Stimulated activated CD4-positive, alpha-beta T cell treated with anti-CD3 and anti-CD28 coated beads, Interleukin-12 subunit alpha, Interleukin-12 subunit beta, amount 100 ng/mL, for 4 hours (primary cell): Measurements from ENCODE around the gene LCLAT1.
"Not testable (repeated sequence)": the region's sequence is repeated elsewhere in the genome, so short reads cannot be mapped to it uniquely, and the experiment has no call there.

Experiments used
- DNase-seq: peaks from one replicate; pipeline ENCODE4 v3.0.0-alpha.2; 2020

Gene LCLAT1

DNA sequence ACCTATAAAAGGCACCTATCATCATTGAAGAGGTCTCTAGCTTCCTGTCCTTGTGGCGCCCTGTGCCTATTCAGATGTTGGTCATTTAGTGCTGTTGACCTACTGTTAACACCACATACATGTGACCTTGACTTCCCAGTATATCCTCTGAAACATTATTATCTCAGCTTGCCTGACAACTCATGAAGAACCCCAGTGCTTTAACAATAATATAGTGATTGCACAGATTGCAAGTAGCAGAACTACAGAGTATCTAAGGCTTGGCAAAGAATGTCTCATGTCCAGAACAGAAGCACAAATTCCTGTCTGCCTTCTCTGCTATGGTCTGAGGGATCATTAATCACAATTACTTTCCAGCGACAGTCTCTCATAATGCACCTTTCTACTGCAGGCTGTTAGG, 165.3 kb downstream of the LCLAT1 start:
- no peak for DNase-seq

DNA sequence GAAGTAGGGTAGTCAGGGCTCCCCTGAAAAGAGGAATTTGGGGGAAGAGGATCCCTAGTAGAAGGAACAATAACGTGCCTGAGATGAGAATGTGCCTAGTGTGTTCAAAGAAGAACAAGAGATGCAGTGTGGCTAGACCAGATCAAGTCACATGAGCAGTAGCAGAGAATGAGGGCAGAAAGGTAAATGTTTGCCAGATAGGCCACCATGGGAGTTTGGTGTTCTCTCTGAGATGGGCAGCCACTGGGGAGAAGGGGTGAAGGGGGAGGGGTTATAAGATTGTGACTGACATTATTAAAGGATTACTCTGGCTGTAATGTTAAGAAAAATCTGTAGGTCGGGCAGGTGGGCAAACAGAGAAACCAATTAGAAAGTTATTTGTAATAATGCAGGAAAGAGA, 166.0 kb downstream of the LCLAT1 start:
- no peak for DNase-seq

DNA sequence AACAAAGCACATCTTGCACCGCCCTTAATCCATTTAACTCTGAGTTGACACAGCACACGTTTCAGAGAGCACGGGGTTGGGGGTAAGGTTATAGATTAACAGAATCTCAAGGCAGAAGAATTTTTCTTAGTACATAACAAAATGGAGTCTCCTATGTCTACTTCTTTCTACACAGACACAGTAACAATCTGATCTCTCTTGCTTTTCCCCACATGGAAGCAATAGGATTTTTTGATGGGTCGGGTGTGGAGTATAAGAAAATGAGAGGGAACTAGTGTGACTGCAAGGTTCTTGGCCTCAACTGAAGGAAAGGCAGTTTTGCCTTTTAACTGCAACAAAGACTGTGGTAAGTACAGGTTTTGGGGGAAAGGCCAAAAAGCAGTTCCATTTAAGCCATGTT, 167.2 kb downstream of the LCLAT1 start:
- DNase-seq, result not testable (repeated sequence)

DNA sequence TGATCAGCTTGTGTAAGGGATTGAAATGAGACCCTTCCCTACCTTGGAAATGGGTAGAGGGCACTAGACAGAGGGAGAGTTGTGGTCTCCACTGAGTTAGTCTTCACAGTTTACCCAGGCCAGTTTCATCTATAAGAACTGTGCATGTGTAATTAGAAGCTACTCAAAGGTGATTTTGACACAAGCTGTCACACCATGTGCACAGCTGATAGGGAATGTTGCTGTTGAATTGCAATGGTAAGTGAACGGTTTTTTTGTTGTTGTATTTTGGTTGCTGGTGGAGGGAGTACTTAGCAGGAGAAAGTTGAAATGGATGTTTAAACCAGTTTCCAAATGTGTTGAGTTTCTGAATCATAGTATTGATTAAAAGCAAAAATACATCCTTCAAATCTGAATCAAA, 168.9 kb downstream of the LCLAT1 start:
- no peak for DNase-seq

DNA sequence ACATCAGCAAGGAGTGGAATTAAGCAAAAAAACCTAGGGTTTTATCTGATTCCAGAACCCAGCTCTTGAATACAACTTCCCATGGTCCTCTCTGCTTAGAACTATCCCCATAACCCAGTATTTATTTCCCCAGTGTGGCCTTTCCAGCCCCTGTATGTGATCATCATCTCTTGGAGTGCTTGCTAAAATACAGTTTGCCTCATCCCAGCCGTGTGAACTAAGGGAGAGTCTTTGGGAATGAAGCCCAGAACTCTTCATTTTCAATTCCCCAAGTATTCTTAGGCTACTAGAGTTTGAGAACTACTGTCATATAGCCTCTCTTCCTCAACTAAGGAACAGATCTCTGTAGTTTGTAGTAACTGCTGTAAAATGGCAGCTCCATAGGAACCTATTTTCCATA, 173.1 kb downstream of the LCLAT1 start:
- DNase-seq, result no peak

DNA sequence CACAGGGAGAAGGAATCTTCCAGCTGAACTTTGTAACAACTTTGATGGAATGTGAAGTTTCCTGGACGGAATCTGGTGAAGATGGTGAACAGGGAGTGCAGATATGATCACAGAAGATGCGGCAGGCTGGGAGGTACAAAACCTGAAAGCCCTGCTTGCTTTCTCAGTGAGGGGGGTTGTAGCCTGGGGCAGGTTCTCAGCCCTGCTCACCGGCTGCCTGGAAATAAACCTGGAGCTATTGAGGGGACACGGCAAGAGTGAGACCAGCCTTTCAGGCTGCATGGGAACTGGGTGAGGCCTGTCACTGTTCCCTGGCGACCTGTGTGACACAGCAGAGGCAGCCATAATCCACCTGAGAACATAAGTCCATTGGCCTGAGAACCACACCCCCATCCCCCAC, 174.8 kb downstream of the LCLAT1 start:
- DNase-seq, result no peak

DNA sequence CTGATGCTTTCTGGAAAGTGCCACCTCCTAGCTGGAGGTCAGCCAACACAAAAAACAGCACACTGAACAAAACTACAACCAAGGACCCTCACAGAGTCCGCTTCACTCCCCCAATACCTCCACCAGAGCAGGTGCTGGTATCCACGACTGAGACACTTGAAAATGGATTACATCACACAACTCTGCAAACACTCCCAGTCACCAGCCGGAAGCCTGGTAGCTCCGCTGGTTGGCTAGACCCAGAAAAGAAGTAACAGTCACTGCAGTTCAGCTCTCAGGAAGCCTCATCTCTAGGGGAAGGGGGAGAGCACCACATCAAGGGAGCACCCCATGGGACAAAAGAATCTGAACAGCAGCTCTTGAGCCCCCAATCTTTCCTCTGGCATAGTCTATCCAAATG, 175.4 kb downstream of the LCLAT1 start:
- no peak for DNase-seq

DNA sequence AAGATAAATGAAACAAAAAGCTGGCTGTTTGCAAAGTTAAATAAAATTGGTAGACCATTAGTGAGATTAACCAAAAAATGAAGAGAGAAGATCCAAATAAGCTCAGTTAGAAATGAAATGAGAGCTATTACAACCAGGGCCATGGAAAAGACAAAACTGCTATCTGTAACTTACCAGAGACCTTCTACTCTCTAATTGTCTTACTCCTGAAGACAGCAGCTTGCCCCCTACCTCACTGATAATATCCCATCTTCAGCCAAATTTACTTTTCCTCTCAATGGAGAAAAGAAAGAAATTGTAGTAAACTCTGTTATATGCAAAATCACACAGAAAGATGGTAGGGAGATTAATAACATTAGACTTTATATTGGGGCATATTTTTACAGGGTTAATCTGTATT, 178.2 kb downstream of the LCLAT1 start:
- DNase-seq, result no peak

DNA sequence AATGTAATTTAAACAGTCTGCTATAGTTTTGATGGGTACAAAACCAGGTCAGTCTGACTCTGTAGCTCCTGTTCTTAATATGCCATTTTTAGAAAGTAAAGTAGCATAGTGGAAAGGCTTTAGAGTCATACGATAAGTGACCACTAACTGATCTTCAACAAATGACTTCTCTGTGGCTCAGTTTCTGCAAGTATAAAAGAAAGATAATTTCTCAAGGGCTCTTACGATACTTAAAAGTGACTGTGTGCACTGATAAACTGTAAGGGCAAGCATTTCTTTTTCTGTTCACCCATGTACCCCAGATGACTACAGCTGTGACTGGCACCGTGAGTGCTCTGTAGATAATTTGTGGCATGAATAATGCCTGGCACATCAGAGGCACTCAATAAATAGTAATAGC, 178.7 kb downstream of the LCLAT1 start:
- DNase-seq, result no peak

DNA sequence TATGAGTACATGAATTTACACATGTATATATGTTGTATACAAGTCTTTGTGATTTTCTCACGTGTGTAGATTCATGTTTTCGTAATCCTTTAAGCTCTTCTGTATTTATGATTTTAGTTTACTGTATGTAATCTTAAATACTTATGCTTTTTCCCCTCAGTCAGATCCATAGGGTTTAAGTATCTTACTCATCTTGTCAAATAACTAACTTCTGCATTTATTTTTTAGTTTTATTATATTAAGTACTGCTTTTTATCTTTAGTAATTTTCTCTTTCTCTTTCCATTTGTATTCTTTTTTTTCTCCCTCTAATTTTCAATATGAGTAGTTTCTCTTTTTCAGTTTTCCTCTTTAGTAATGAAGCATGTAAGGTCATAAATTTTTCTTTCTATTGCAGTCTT, 179.4 kb downstream of the LCLAT1 start:
- no peak for DNase-seq

DNA sequence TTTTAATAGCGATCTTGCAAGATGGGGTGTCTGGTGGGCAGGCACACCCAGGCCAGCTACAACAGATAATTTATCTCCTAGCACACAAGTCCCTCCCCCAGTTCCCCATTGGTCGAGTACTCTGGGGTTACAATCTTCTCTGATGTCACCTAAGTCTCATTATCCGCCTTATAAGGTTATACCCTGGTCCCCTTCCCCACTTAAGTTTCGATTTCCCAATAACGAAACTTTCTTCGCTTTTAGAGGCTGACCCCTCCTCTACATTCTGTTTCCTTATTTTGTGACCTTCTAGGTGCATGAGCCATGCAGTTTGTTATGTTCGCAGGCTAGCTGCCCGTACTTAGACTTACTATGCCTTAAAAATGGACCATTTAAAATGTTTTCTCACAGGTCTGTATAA, 180.1 kb downstream of the LCLAT1 start:
- DNase-seq, result no peak

DNA sequence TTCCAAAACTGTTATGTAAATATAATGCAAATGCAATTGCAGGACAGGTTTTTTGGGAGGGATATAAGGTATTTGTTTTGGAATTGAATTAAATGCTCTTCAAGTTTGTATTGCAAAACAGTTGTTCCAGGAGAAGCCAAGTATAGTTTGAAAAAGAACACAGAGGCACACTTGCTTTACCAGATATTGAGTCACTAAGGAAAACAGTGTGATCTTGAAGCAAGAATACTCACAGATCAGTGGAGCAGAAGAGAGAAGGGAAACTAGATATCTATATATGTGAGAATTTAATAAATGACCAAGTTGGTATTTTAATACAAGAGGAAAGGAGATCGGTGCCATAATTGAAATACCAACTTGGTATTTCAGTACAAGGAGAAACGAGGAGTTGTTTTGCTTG, 181.3 kb downstream of the LCLAT1 start:
- DNase-seq, result no peak

DNA sequence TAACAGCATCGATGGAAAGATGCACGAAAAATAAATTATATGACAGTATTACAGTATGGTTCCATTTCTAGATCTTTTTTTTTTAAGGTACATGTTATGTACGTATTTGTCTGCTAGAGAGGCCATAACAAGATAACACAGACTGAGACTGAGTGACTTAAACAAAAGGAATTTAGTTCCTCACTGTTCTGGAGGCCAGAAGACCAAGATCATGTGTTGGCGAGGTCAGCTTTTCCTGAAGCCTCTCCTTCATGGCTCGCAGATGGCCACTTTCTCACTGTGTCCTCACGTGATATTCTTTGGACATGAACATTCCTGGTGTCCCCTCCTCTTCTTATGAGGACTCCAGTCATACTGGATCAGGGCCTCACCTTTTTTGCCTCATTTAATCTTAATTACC, 182.8 kb downstream of the LCLAT1 start:
- no peak for DNase-seq

DNA sequence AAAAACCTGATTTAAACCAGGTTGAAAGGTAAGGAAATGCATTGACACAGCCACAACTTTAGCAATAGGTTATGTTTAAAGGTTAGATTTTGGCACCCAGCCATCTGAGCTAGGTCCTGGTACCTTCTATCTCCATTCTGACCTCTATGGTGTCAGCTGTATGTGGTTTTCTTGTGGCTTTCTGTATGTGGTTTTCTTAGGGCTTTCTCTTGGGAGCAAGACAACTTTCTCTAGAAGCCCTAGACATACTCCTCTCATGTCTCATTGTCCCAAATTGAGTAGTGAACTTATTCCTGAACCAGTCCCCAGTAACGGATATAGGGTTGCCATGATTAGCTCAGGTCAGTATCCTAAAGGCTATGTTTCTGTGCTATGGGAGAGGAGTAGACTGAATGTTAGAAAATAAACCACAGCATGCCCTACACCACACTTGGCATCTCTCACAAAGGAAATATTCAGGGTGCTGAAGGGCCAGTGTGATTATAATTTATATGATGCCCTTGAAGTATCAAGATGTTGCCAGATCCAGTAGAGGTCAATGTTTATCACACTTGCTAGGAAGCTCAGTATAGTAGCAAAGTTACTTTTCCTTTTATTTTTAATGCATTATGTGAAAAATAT, 184.1 kb downstream of the LCLAT1 start:
- no peak for DNase-seq

DNA sequence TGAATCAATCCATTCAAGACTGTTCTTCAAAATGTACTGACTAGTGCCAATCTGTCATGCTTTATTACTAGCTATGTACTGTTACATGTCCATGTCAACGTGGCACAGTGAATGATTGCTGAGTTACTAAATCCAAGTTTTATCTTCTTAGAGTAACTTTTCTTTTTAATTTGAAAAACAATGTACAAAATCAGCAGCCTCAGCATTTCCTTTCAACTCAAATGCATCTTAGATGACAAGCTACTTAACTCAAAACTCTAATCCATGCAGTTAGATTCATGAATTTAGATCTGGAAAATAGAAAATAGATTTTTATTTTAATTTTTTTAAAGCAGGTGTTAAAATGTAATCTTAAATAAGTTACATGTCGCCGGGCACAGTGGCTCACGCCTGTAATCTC, 186.0 kb downstream of the LCLAT1 start:
- DNase-seq, result no peak

DNA sequence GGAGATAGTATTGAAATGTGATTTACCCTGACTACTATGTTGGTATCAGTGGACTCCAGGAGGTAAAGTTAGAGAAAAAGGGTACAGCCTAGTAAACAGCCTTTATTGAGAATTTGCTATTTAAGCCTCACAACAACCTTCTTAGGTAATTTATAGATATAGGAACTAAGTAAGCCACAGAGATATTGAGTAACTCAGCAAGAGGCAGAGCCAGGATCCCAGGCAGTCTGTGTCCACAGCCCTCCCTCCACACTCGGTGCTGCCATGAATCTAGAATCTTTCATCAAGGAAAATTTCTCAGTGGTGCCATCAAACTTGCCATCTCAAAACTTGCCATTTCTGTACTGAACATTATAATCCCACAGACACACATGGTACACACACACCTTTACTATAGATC, 189.3 kb downstream of the LCLAT1 start:
- no peak for DNase-seq

DNA sequence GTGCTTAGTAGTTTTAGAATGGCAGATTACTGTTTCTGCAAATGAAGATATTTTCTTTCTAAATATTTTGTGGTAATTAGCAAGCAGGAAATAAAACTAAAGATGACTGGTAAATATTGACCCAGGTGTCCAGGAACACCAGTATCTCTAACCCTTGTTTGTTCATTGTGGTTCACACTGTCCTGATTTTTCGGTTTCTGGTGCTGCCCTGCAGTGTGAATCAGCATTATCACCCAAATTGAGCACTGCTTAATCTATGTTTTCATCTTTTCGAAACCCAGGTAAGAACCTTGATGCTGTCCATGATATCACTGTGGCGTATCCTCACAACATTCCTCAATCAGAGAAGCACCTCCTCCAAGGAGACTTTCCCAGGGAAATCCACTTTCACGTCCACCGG, 192.8 kb downstream of the LCLAT1 start:
- no peak for DNase-seq

DNA sequence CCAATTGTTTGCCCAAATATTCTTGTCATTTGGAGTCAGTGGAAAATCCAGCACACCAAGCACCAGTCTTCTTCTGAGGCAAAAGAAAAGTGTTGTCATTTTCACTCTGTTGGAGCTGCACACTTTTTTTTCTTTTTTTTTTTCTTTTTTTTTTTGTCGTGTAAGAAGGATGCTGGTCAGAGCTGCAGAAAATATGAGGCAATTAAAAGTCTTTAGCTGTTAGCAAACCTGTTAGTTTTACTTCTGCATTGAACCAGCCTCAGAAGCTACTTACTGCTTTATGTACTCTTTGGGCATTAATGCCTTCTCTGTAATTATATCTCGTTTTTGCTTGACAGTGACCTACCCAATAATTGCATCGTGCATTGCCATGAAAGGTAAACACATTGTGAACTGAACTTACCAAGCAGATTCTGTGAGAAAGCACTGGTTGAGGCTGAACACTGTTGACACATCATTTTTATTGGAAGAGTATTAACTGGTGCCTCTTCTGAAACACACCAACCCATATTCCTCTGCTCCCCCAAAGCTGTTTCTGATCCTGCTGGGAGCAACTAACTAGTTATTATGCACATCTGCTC, 194.8 kb downstream of the LCLAT1 start:
- DNase-seq, result no peak

DNA sequence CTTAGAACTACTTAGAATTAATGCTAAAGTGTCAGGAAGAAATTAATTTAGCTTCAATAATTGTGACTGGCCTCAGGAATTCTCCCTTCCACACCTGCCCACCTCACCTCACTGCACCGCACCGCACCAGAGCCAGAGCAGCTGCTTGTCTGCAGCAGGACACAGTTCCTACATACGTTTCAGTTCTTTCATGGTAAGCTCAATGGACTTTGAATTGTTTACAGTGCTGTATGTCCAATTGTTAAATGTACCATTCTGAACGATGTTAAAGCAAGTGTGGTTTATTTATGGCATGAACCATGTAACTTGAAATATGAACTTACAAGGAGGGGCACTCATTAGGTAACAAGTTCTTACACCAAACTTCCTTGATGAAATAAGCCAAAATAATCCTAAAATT, 196.0 kb downstream of the LCLAT1 start:
- not testable (repeated sequence) for DNase-seq

DNA sequence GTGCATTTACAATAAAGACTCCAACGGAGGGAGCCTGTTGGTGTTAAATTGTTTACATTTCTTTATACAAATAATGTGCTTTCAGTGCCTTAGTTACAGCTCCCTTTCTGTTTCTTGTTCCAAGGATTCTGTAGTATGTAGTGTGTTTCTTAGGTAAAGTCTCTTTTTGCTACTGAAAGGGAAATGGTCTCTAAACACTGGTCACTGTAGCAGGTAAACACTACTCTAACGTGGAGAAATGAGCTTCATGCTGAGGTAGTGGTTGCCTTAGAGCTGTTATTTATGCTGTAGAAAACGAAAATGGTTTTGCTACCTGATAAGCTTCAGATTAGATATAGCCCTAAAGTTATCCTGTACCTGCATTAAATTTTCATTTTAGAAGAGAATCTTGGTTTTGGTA, 196.6 kb downstream of the LCLAT1 start:
- DNase-seq, result no peak

DNA sequence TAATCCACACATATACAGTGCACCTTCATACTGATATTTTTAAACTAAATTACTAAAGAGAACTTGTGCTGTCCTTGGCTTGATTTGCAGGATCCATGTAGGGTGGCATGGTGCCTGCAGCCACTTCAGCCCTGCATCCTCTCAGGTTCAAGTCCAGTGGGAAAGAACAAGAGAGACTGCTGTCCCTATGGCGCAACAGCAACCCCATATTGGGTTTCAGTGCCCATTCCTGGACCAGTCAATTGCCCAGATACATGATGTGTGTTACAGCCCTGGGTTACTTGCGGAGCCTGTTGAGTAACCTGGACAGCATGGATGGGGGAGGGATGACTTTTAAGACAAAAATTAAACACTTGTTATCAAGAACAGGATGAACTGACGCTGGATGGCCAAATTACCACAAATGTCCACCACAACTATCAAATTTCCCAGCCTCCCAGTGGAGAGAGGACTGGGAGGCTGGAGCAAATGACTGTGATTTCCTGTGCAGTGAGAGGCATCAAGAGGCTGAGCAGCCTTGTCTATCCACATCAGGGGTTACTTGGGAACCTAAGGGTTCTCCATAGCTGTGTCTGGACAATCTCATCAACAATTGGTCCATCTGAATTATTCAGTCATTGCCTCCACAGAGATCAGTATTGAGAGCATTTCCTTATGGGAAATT, 198.2 kb downstream of the LCLAT1 start:
- DNase-seq, result no peak

DNA sequence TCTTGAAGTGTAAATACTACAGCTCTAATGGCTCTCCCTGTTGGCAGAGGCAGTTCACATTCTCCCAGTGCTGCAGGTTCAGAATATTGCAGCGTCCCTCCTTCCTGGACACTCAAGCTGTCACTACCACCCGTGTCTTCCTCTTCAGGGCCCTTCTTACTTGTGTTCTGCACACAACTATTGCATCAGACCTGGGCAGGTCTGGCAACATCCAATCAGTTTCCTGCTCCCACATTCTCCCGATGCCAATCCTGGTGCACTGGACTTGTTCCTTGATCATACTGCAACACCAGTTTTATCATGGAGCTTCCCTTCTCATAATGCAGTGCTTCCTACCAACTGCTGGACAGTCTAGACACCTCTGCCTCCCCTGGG, 198.7 kb downstream of the LCLAT1 start:
- no peak for DNase-seq

DNA sequence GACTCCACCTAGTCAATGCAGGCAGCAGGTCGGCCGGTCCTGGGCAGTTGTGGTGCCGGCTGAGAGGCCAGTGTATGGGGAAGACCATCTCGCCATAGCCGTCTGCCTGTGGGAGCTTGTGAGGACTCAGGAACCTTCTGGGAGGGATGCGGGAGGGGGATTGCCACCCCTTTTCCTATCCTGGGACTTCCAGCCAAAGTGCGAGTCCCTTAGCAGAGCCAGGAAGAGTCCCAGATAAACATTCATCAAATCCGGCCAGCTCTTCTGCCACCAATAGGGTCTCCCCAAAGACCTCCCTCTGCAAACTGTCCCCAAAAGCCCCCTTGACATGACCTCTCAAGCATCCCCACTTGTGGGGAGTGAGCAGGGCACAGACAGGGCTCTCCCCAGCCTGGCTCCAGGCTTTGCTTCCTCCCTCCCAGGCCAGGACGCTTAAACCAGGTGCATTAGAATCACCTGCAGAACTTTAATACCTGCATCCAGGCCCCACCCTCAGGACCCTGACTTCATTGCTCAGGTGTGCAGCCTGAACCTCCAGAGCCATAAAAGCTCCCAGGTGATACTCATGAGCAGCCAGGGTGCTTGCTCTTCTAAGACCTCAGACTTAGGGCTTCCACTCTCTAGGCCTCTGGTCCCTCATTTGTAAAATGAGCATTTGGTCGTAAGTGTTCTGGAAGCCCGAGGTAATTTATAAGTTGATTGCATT, 200.9 kb downstream of the LCLAT1 start:
- no peak for DNase-seq

DNA sequence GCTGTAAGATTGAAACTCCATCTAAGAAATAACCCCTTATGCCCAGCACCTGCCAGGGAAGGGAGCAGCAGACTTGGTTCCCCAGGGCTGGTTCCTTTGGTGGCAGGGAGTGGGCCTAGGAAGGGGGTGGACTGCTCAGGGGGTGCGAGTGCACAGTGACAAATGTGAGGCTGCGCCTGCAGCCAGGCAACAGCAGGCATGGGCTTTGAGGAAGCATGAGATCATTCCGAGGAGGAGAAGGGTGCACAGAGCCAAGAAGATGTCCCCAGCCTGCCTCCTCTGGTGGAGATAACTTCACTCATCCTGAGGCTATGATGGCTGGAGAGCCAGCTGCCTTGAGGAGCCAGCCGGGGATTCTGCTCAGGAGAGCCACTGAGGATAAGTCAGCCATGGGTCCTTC, 202.2 kb downstream of the LCLAT1 start:
- DNase-seq, result no peak
